Smooth muscle cell (in vitro differentiated cells): Measurements from ENCODE around the gene GRID1. TPM values are rescaled to one million over a fixed set of nuclear protein-coding genes. Genes with fewer than 3 reads are reported as not detected.
"Not testable (repeated sequence)": the region's sequence is repeated elsewhere in the genome, so short reads cannot be mapped to it uniquely, and the experiment has no call there.

ENCODE experiments used
- DNase-seq: peaks from one replicate; lab custom pipeline; 2025; ENCODE audit not compliant: unreplicated experiment; lab: John Stamatoyannopoulos, UW
- H2AFZ ChIP-seq: fragments of 200-600 bp; sonication (generic); 2 replicates; pipeline ENCODE4 v1.6.0; 2016; ENCODE audit warnings: antibody characterized with exemption, low read depth, mild to moderate bottlenecking
- H3F3A ChIP-seq: fragments of 200-600 bp; sonication (generic); 2 replicates; pipeline ENCODE4 v1.6.0; 2017; ENCODE audit warnings: antibody characterized with exemption, low read depth
- H3K27ac ChIP-seq: fragments of 200-600 bp; sonication (generic); 2 replicates; pipeline ENCODE4 v1.5.1; 2016; ENCODE audit warnings: low read depth, mild to moderate bottlenecking
- H3K27me3 ChIP-seq: fragments of 200-600 bp; sonication (generic); 2 replicates; pipeline ENCODE4 v1.6.1; 2016; ENCODE audit warnings: low read depth, mild to moderate bottlenecking
- H3K36me3 ChIP-seq: fragments of 200-600 bp; sonication (generic); 2 replicates; pipeline ENCODE4 v1.5.1; 2016; ENCODE audit warnings: low read depth
- H3K4me1 ChIP-seq: fragments of 200-600 bp; sonication (generic); 2 replicates; pipeline ENCODE4 v1.5.1; 2016; ENCODE audit warnings: low read depth
- H3K4me2 ChIP-seq: fragments of 200-600 bp; sonication (generic); 2 replicates; pipeline ENCODE4 v1.6.0; 2016; ENCODE audit warnings: mild to moderate bottlenecking
- H3K4me3 ChIP-seq: fragments of 200-600 bp; sonication (generic); 2 replicates; pipeline ENCODE4 v1.5.1; 2016; ENCODE audit warnings: mild to moderate bottlenecking
- H3K79me2 ChIP-seq: fragments of 200-600 bp; sonication (generic); 2 replicates; pipeline ENCODE4 v1.6.0; 2016; ENCODE audit warnings: low read depth, mild to moderate bottlenecking
- H3K9ac ChIP-seq: fragments of 200-600 bp; sonication (generic); 2 replicates; pipeline ENCODE4 v1.6.0; 2016; ENCODE audit warnings: low read depth
- H3K9me3 ChIP-seq: fragments of 200-600 bp; sonication (generic); replicated peaks from 2 replicates; pipeline ENCODE4 v1.5.1; 2016; ENCODE audit warnings: low read depth
- H4K20me1 ChIP-seq: fragments of 200-600 bp; sonication (generic); 2 replicates; pipeline ENCODE4 v1.6.0; 2016; ENCODE audit warnings: low read depth
- CTCF ChIP-seq: fragments of 200-600 bp; sonication (generic); IDR thresholded peaks from 2 replicates; pipeline ENCODE4 v1.5.1; 2017; ENCODE audit warnings: borderline replicate concordance, mild to moderate bottlenecking, antibody characterized with exemption; ENCODE audit not compliant: insufficient read depth, poor library complexity, severe bottlenecking
- WGBS: methylation state at CpG from one replicate; pipeline ENCODE4 v1.1.7; 2016; ENCODE audit warnings: low lambda C conversion rate; 5-methylcytosine and 5-hydroxymethylcytosine counted together
- polyA plus RNA-seq: library from polyadenylated mRNA; unstranded; fragments of >200 nt; fragmentation: Nextera tagmentation; extraction: Ambion mirVana; gene quantifications from 2 replicates; pipeline ENCODE4 v1.2.1, GENCODE V29; 2016
- total RNA-seq: library from RNA; depleted of rRNA; stranded (reverse); fragments of >200 nt; gene quantifications from 2 replicates; pipeline ENCODE4 v1.2.3, GENCODE V29; 2014

Gene GRID1
- total and polyA plus RNA-seq, 2 experiments from 2014 or later, result 4.4 to 7.4 TPM

GRCh38 chr10:85946713-85947326, 419.8 kb downstream of the GRID1 start:
- Histone ChIP-seq H3K27ac (no peak overlapping the region), H3K9ac (no peak overlapping the region), H2AFZ (no peak overlapping the region), H3K79me2 (no peaks in the 10 kb centered on the region), H3F3A (no peaks in the 10 kb centered on the region), H4K20me1 (no peaks in the 10 kb centered on the region), H3K4me1 (no peaks in the 10 kb centered on the region), H3K27me3 (no peaks in the 10 kb centered on the region), H3K36me3 (no peaks in the 10 kb centered on the region), H3K4me3 (no peak overlapping the region), H3K4me2 (no peak overlapping the region), H3K9me3 (no peaks in the 10 kb centered on the region)
- no peak for TF ChIP-seq CTCF
- 99% methylated on average over 7 of the region's 7 CpGs for WGBS
- DNase-seq, result no peak

GRCh38 chr10:85936161-85936560, 430.4 kb downstream of the GRID1 start:
- H3K9me3 ChIP-seq, result no peaks in the 10 kb centered on the region
- no peak overlapping the region for H3K27ac ChIP-seq
- no peaks in the 10 kb centered on the region for H3F3A ChIP-seq
- H3K36me3 ChIP-seq, result no peaks in the 10 kb centered on the region
- no peaks in the 10 kb centered on the region for H4K20me1 ChIP-seq
- no peak overlapping the region for H3K9ac ChIP-seq
- WGBS, result 4% methylated on average over 1 of the region's 1 CpG
- TF ChIP-seq CTCF, result no peak
- no peak for DNase-seq
- no peak overlapping the region for H3K4me3 ChIP-seq
- H3K4me2 ChIP-seq, result no peak overlapping the region
- H3K27me3 ChIP-seq, result no peaks in the 10 kb centered on the region
- no peaks in the 10 kb centered on the region for H3K79me2 ChIP-seq
- no peak overlapping the region for H2AFZ ChIP-seq
- H3K4me1 ChIP-seq, result no peaks in the 10 kb centered on the region

- no peak overlapping the region for H2AFZ ChIP-seq
- no peaks in the 10 kb centered on the region for H4K20me1 ChIP-seq
- H3F3A ChIP-seq, result no peaks in the 10 kb centered on the region
- H3K79me2 ChIP-seq, result no peaks in the 10 kb centered on the region
- DNase-seq, result no peak
- no peaks in the 10 kb centered on the region for H3K36me3 ChIP-seq
- H3K27me3 ChIP-seq, result no peaks in the 10 kb centered on the region
- H3K27ac ChIP-seq, result no peak overlapping the region
- no peak for TF ChIP-seq CTCF
- 76% methylated on average over 3 of the region's 3 CpGs for WGBS
- H3K4me3 ChIP-seq, result no peak overlapping the region
- no peak overlapping the region for H3K9ac ChIP-seq
- no peak overlapping the region for H3K4me2 ChIP-seq
- H3K9me3 ChIP-seq, result no peaks in the 10 kb centered on the region
- H3K4me1 ChIP-seq, result no peaks in the 10 kb centered on the region
These were observed 432.0 kb downstream of the GRID1 start for GRCh38 chr10:85934586-85934985.

GRCh38 chr10:85929993-85930392, 436.6 kb downstream of the GRID1 start:
- H3K4me2 ChIP-seq, H3K79me2 ChIP-seq, H3K9me3 ChIP-seq, H3F3A ChIP-seq, H3K27ac ChIP-seq, H3K27me3 ChIP-seq, H2AFZ ChIP-seq, H3K4me3 ChIP-seq, DNase-seq, H3K4me1 ChIP-seq, H3K36me3 ChIP-seq, H4K20me1 ChIP-seq, H3K9ac ChIP-seq: not testable (repeated sequence)
- WGBS, result 97% methylated on average over 7 of the region's 7 CpGs
